ENCODE data around the gene CTF1.
A peak's percentile ranks its signal among the peaks of the same experiment; 100 is the strongest.
"Not testable (repeated sequence)": the region's sequence is repeated elsewhere in the genome, so short reads cannot be mapped to it uniquely, and the experiment has no call there.

Gene CTF1

GRCh38 chr16:30888856-30889499 is 7.4 kb upstream of the CTF1 start:
- no peak for DNase-seq

- DNase-seq: no peak
These were observed 6.7 kb upstream of the CTF1 start for GRCh38 chr16:30889721-30890120.

- not testable (repeated sequence) for DNase-seq
These were observed 5.2 kb upstream of the CTF1 start for GRCh38 chr16:30891043-30891823.

- no peak for DNase-seq
These were observed 3.6 kb upstream of the CTF1 start for GRCh38 chr16:30892670-30893416.

GRCh38 chr16:30893417-30893743 is 3.0 kb upstream of the CTF1 start:
- no peak for DNase-seq

GRCh38 chr16:30893744-30894539 is 2.5 kb upstream of the CTF1 start, which contains the start of gene BCL7C:
TSS of gene BCL7C (minus strand) at chr16:30894077. CDS start at chr16:30893944, 133 bp downstream.
- peak; percentile 70 to 89 for DNase-seq

- no peak for DNase-seq
These were observed 1.7 kb upstream of the CTF1 start for GRCh38 chr16:30894540-30895368.

GRCh38 chr16:30895627-30896260 is 670 bp upstream of the CTF1 start:
- no peak for DNase-seq

- DNase-seq: peak; percentile 58 to 78
These were observed 697 bp downstream of the CTF1 start for GRCh38 chr16:30896889-30897733.

- no peak for DNase-seq
These were observed 3.4 kb downstream of the CTF1 start for GRCh38 chr16:30899794-30900193.

GRCh38 chr16:30900588-30900987 is 4.2 kb downstream of the CTF1 start:
- no peak for DNase-seq

- no peak for DNase-seq
These were observed 5.0 kb downstream of the CTF1 start for GRCh38 chr16:30901201-30902028.

- DNase-seq: peak in 1 of 2 experiments; percentile 43
These were observed 5.9 kb downstream of the CTF1 start for GRCh38 chr16:30902029-30902972.

- DNase-seq: no peak
These were observed 6.6 kb downstream of the CTF1 start for GRCh38 chr16:30903002-30903401.

GRCh38 chr16:30903596-30903995 is 7.2 kb downstream of the CTF1 start:
- DNase-seq: peak in 1 of 2 experiments; percentile 26

- DNase-seq: no peak
These were observed 7.8 kb downstream of the CTF1 start for GRCh38 chr16:30904114-30904780.

- DNase-seq: no peak
These were observed 10.7 kb downstream of the CTF1 start for GRCh38 chr16:30907064-30907463.

Data from SW 1271 (cell line).